H1 (cell line): ENCODE measurements around the gene RXFP1. TPM values are rescaled to one million over a fixed set of nuclear protein-coding genes. Genes with fewer than 3 reads are reported as not detected.

ENCODE experiments used
- CTCF ChIA-PET: fragments of 300-600 bp; sonication (Branson Sonifier 250); formaldehyde crosslinking; loops from one replicate; lab custom pipeline; 2021; ENCODE audit not compliant: partially characterized antibody; lab: Charles Lee
- POLR2A ChIA-PET: fragments of 300-600 bp; sonication (Branson Sonifier 250); formaldehyde crosslinking; loops from one replicate; lab custom pipeline; 2021; ENCODE audit warnings: inconsistent platforms; ENCODE audit not compliant: partially characterized antibody; lab: Charles Lee
- DNase-seq, 2 experiments: peaks; one replicate each; pipeline versions ENCODE4 v3.0.0 to v3.0.0-alpha.2; 2010 to 2022; ENCODE audit warnings: low spot score in 2 of 2, low read depth in 1 of 2, mixed read lengths in 1 of 2
- FAIRE-seq: peaks from 2 replicates; lab custom pipeline; 2011; peaks lifted over from hg19 to GRCh38; lab: Jason Lieb, UNC
- H2AFZ ChIP-seq: 2 replicates; pipeline ENCODE4 v1.8.1; 2012; ENCODE audit warnings: low read length, inconsistent platforms
- H2AK5ac ChIP-seq: 2 replicates; pipeline ENCODE4 v1.6.1; 2013; ENCODE audit warnings: low read depth, low read length
- H2BK120ac ChIP-seq: replicated peaks from 2 replicates; pipeline ENCODE3; 2013; ENCODE audit warnings: low read depth, low read length, inconsistent platforms
- H2BK12ac ChIP-seq: 2 replicates; pipeline ENCODE4 v1.6.1; 2013; ENCODE audit warnings: low read depth, low read length
- H2BK15ac ChIP-seq: 2 replicates; pipeline ENCODE4 v1.6.1; 2013; ENCODE audit warnings: low read length
- H2BK20ac ChIP-seq: 2 replicates; pipeline ENCODE4 v1.6.1; 2013; ENCODE audit warnings: low read length
- H2BK5ac ChIP-seq: 2 replicates; pipeline ENCODE4 v1.6.1; 2013; ENCODE audit warnings: low read depth, low read length
- H3K14ac ChIP-seq: 2 replicates; pipeline ENCODE4 v1.6.1; 2013; ENCODE audit warnings: inconsistent platforms; ENCODE audit not compliant: insufficient read length
- H3K18ac ChIP-seq: 2 replicates; pipeline ENCODE4 v1.6.1; 2013; ENCODE audit warnings: low read length; ENCODE audit errors: extremely low read depth
- H3K23ac ChIP-seq: 2 replicates; pipeline ENCODE4 v1.6.1; 2013; ENCODE audit warnings: inconsistent platforms; ENCODE audit not compliant: insufficient read length
- H3K23me2 ChIP-seq: 2 replicates; pipeline ENCODE4 v1.6.1; 2013; ENCODE audit warnings: low read depth, low read length
- H3K27ac ChIP-seq: 2 replicates; pipeline ENCODE4 v1.6.1; 2011; ENCODE audit warnings: low read depth, low read length, inconsistent platforms
- H3K27me3 ChIP-seq, 4 experiments: replicated peaks in 1 of 4; 1 replicate in 1 of 4; 2 replicates in 3 of 4; pipeline versions ENCODE4 v1.6.1 to v1.8.1; 2011 to 2013; ENCODE audit warnings: low read length in 3 of 4, mild to moderate bottlenecking in 3 of 4, inconsistent platforms in 2 of 4, mixed read lengths in 2 of 4, moderate library complexity in 1 of 4; ENCODE audit not compliant: control insufficient read depth in 3 of 4, insufficient read depth in 3 of 4; ENCODE audit errors: extremely low read depth in 1 of 4
- H3K36me3 ChIP-seq, 4 experiments: 2 replicates each; pipeline versions ENCODE4 v1.6.1 to v1.8.1; 2011 to 2013; ENCODE audit warnings: mild to moderate bottlenecking in 4 of 4, low read length in 3 of 4, moderate library complexity in 2 of 4, control low read depth in 1 of 4, inconsistent platforms in 1 of 4; ENCODE audit not compliant: insufficient read depth in 4 of 4, control insufficient read depth in 2 of 4
- H3K4ac ChIP-seq: replicated peaks from 2 replicates; pipeline ENCODE3; 2013; ENCODE audit warnings: low read length, low read depth, mixed read lengths, inconsistent platforms; ENCODE audit not compliant: insufficient read length
- H3K4me1 ChIP-seq, 4 experiments: replicated peaks in 1 of 4; 1 replicate in 1 of 4; 2 replicates in 3 of 4; pipeline versions ENCODE4 v1.6.1 to v1.8.1; 2011 to 2013; ENCODE audit warnings: low read length in 3 of 4, inconsistent platforms in 2 of 4, mixed read lengths in 1 of 4; ENCODE audit not compliant: insufficient read depth in 4 of 4, control insufficient read depth in 3 of 4
- H3K4me2 ChIP-seq, 2 experiments: 2 replicates each; pipeline versions ENCODE4 v1.6.1 to v1.8.1; 2011 to 2013; ENCODE audit warnings: low read depth in 2 of 2, low read length in 2 of 2, control low read depth in 1 of 2, inconsistent platforms in 1 of 2, mild to moderate bottlenecking in 1 of 2; ENCODE audit not compliant: insufficient read depth in 1 of 2
- H3K4me3 ChIP-seq, 4 experiments: fragments of 200-600, 300-600 bp in 1 of 4; sonication (generic), shearing (Covaris generic), sonication (Bioruptor Twin) in 1 of 4; 2 replicates each; pipeline versions ENCODE4 v1.5.1 to v1.8.1; 2011 to 2016; ENCODE audit warnings: low read length in 4 of 4, low read depth in 3 of 4, control low read depth in 2 of 4, inconsistent platforms in 2 of 4, mild to moderate bottlenecking in 2 of 4, mixed read lengths in 1 of 4, moderate library complexity in 1 of 4; ENCODE audit not compliant: insufficient read depth in 2 of 4; ENCODE audit errors: extremely low read depth in 1 of 4
- H3K56ac ChIP-seq: replicated peaks from 2 replicates; pipeline ENCODE3; 2013; ENCODE audit warnings: low read depth, mild to moderate bottlenecking, mixed read lengths, low read length, inconsistent platforms; ENCODE audit not compliant: insufficient read length
- H3K79me1 ChIP-seq: 2 replicates; pipeline ENCODE4 v1.6.1; 2013; ENCODE audit warnings: low read depth, low read length, control low read depth
- H3K79me2 ChIP-seq, 2 experiments: 2 replicates each; pipeline versions ENCODE4 v1.6.1 to v1.8.1; 2012 to 2013; ENCODE audit warnings: low read length in 2 of 2, mild to moderate bottlenecking in 2 of 2, inconsistent platforms in 1 of 2; ENCODE audit not compliant: insufficient read depth in 2 of 2, control insufficient read depth in 1 of 2
- H3K9ac ChIP-seq, 4 experiments: replicated peaks in 1 of 4; 1 replicate in 1 of 4; 2 replicates in 3 of 4; pipeline versions ENCODE4 v1.6.1 to v1.8.1; 2011 to 2013; ENCODE audit warnings: low read depth in 3 of 4, low read length in 3 of 4, control low read depth in 2 of 4, mild to moderate bottlenecking in 2 of 4, moderate library complexity in 2 of 4, inconsistent platforms in 1 of 4; ENCODE audit errors: extremely low read depth in 1 of 4
- H3K9me3 ChIP-seq, 2 experiments: 2 replicates each; pipeline versions ENCODE4 v1.6.1 to v1.8.1; 2012 to 2013; ENCODE audit warnings: mild to moderate bottlenecking in 2 of 2, moderate library complexity in 2 of 2, control low read depth in 1 of 2, inconsistent platforms in 1 of 2, low read depth in 1 of 2, low read length in 1 of 2, mixed read lengths in 1 of 2; ENCODE audit not compliant: insufficient read depth in 2 of 2
- H4K20me1 ChIP-seq, 2 experiments: replicated peaks in 1 of 2; 2 replicates each; pipeline versions ENCODE3 to v1.8.1; 2011 to 2013; ENCODE audit warnings: inconsistent platforms in 2 of 2, low read length in 2 of 2, mild to moderate bottlenecking in 1 of 2; ENCODE audit not compliant: insufficient read depth in 2 of 2, control insufficient read depth in 1 of 2
- H4K5ac ChIP-seq: 2 replicates; pipeline ENCODE4 v1.6.1; 2013; ENCODE audit warnings: low read length, low read depth, mixed read lengths, inconsistent platforms; ENCODE audit not compliant: insufficient read length
- H4K8ac ChIP-seq: 2 replicates; pipeline ENCODE4 v1.8.0; 2013; ENCODE audit warnings: mild to moderate bottlenecking, moderate library complexity, low read length, inconsistent platforms; ENCODE audit not compliant: insufficient read depth; ENCODE audit errors: extremely low read depth
- H4K91ac ChIP-seq: replicated peaks from 2 replicates; pipeline ENCODE3; 2013; ENCODE audit warnings: low read length, mixed read lengths, inconsistent platforms; ENCODE audit not compliant: insufficient read length
- NANOG ChIP-seq: IDR thresholded peaks from 2 replicates; pipeline ENCODE4 v1.6.1; 2011; ENCODE audit warnings: low read length, low read depth, mild to moderate bottlenecking, inconsistent platforms; ENCODE audit not compliant: insufficient read depth, poor library complexity, severe bottlenecking
- POU5F1 ChIP-seq: IDR thresholded peaks from 2 replicates; pipeline ENCODE4 v1.6.1; 2011; ENCODE audit warnings: low read depth, mild to moderate bottlenecking, low read length, moderate library complexity
- RAD21 ChIP-seq, 2 experiments: IDR thresholded peaks in 1 of 2; conservative IDR thresholded peaks in 1 of 2; 2 replicates each; pipeline ENCODE4 v1.6.1; 2011; ENCODE audit warnings: low read depth in 2 of 2, low read length in 2 of 2, improper control_type of control experiment in 1 of 2, inconsistent platforms in 1 of 2, mild to moderate bottlenecking in 1 of 2, moderate library complexity in 1 of 2
- SIRT6 ChIP-seq: IDR thresholded peaks from one replicate; pipeline ENCODE4 v1.7.1; 2012; ENCODE audit warnings: low read length, inconsistent platforms
- TBP ChIP-seq: IDR thresholded peaks from 2 replicates; pipeline ENCODE4 v1.6.1; 2011; ENCODE audit warnings: low read depth, low read length, improper control_type of control experiment
- WGBS, 2 experiments: shearing (Covaris generic) in 1 of 2; methylation state at CpG; one replicate each; pipeline versions ENCODE4 v1.1.6 to v1.1.7; 2013 to 2015; ENCODE audit warnings: low lambda C conversion rate in 2 of 2, mixed read lengths in 2 of 2, inconsistent platforms in 1 of 2, low coverage in 1 of 2, missing lambda C conversion rate in 1 of 2; ENCODE audit not compliant: insufficient replicate concordance in 2 of 2, insufficient coverage in 1 of 2, insufficient read length in 1 of 2; ENCODE audit errors: extremely low coverage in 1 of 2, missing lambda C conversion rate in 1 of 2; 5-methylcytosine and 5-hydroxymethylcytosine counted together
- polyA plus RNA-seq, 7 experiments: library from polyadenylated mRNA; depleted of rRNA in 3 of 7; stranded (reverse) in 5 of 7; unstranded in 2 of 7; fragments of >200 nt in 5 of 7; fragments of 200-250 nt in 2 of 7; gene quantifications; 1 replicate in 5 of 7; 2 replicates in 1 of 7; 4 replicates in 1 of 7; pipeline versions ENCODE4 v1.2.1 to v1.2.3, GENCODE V29; 2011 to 2013; ENCODE audit warnings: missing spikeins in 2 of 7, mixed read lengths in 2 of 7
- total RNA-seq: library from RNA; stranded (reverse); fragmentation: NEBNext Ultra II Directional; extraction: Animal tissue kit (Norgen Biotek cat#: 25700); gene quantifications from 2 replicates; pipeline ENCODE4 v1.2.1, GENCODE V29; 2021
- TF ChIP-seq, protein P1 (sequence below): IDR thresholded peaks from 2 replicates; pipeline ENCODE4 v1.6.1; 2011; ENCODE audit warnings: low read length, improper control_type of control experiment

RXFP1 gene
- total and polyA plus RNA-seq, 2 of the 8 experiments (the other 6 are each of a cell fraction or from before 2014, with no cell fraction given), result 0.14 to 0.56 TPM

DNA sequence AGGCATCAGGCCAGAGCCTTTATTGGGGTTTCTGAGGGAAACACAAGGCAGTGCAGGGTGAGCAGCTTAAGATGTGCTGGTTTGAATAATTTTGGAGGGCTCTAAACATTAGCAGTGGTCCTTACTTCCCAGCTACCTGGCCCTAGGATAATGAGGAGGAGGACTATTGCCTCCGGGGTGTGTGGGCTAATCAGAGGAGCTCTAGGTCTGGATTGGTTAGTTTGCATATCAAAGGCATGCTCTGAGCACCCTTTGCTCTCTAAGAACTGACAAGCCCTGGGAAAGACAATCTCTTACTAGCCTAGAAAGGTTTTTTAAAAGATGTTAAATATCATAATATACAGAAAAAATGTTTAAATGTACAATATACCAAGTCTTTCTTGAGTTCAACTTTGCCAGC lies 58.4 kb downstream of the RXFP1 start:
- H3K56ac ChIP-seq, result no peak overlapping the region
- no peaks in the 10 kb centered on the region for H4K20me1 ChIP-seq
- H2BK5ac ChIP-seq, result no peak overlapping the region
- H3K4me3 ChIP-seq, result no peak overlapping the region
- H3K4ac ChIP-seq, result no peak overlapping the region
- no peak overlapping the region for H2BK120ac ChIP-seq
- FAIRE-seq (peak; percentile 95), DNase-seq (no peak)
- H3K4me2 ChIP-seq, result peak overlapping the region in 1 of 2 experiments; percentile 4; a peak in 2 of 4 replicates
- ChIA-PET POLR2A (no interaction called here), CTCF (interaction anchor here (1.1 to 1.5 kb wide), 5 partner anchors 10 to 91 kb away, joined by 3 to 4 read pairs (median 3); no protein-coding TSS in a partner anchor)
- no peak overlapping the region for H3K14ac ChIP-seq
- no peaks in the 10 kb centered on the region for H3K36me3 ChIP-seq
- no peaks in the 10 kb centered on the region for H3K27me3 ChIP-seq
- no peak overlapping the region for H3K27ac ChIP-seq
- no peak overlapping the region for H3K23ac ChIP-seq
- 33% methylated on average over 1 of the region's 1 CpG; no CpG with 5 or more reads in 1 of the 2 experiments for WGBS, 2 experiments
- H3K18ac ChIP-seq, result no peak overlapping the region
- no peak for TF ChIP-seq RAD21 (IDR thresholded peaks at IDR 0.05 in 1 of 2, conservative IDR thresholded peaks at IDR 0.05 in 1 of 2; ENCODE audit: low read depth in 2 of 2, low read length in 2 of 2)
- peak; percentile 66 for TF ChIP-seq NANOG
- TF ChIP-seq POU5F1, result peak; percentile 13; the same call in 1 of the 2 replicates
- TF ChIP-seq SIRT6, result no peak
- TF ChIP-seq, protein P1, sequence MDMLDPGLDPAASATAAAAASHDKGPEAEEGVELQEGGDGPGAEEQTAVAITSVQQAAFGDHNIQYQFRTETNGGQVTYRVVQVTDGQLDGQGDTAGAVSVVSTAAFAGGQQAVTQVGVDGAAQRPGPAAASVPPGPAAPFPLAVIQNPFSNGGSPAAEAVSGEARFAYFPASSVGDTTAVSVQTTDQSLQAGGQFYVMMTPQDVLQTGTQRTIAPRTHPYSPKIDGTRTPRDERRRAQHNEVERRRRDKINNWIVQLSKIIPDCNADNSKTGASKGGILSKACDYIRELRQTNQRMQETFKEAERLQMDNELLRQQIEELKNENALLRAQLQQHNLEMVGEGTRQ, result no peak
- no peak for TF ChIP-seq TBP
- peaks cover 0 to 4% (median under 1%) of the 10 kb centered on the region in 4 experiments; a peak in 2 of 7 replicates for H3K4me1 ChIP-seq
- H2AFZ ChIP-seq, result no peak overlapping the region
- no peak overlapping the region for H2AK5ac ChIP-seq
- no peak overlapping the region for H4K5ac ChIP-seq
- H3K23me2 ChIP-seq, result no peaks in the 10 kb centered on the region
- H3K79me1 ChIP-seq, result no peaks in the 10 kb centered on the region
- H2BK12ac ChIP-seq, result no peak overlapping the region
- no peak overlapping the region for H4K91ac ChIP-seq
- H2BK20ac ChIP-seq, result no peak overlapping the region
- no peak overlapping the region for H2BK15ac ChIP-seq
- no peak overlapping the region for H3K9ac ChIP-seq
- H3K79me2 ChIP-seq, result no peaks in the 10 kb centered on the region
- no peak overlapping the region for H4K8ac ChIP-seq
- no peaks in the 10 kb centered on the region for H3K9me3 ChIP-seq
